GM06990 (cell line): ENCODE results near the gene ZNF438.
A peak's percentile ranks its signal among the peaks of the same experiment; 100 is the strongest.
"Not testable (repeated sequence)": the region's sequence is repeated elsewhere in the genome, so short reads cannot be mapped to it uniquely, and the experiment has no call there.

ENCODE experiments used
- DNase-seq: peaks from one replicate; pipeline ENCODE4 v3.0.0-alpha.2; 2011; ENCODE audit not compliant: insufficient read length; ENCODE audit errors: extremely low read depth
- H3K27me3 ChIP-seq: replicated peaks from 2 replicates; pipeline ENCODE4 v1.6.0; 2011; ENCODE audit warnings: low read length; ENCODE audit not compliant: control insufficient read depth, insufficient read depth
- H3K36me3 ChIP-seq: 2 replicates; pipeline ENCODE4 v1.5.1; 2011; ENCODE audit warnings: low read length; ENCODE audit not compliant: control insufficient read depth, insufficient read depth
- H3K4me3 ChIP-seq: replicated peaks from 2 replicates; pipeline ENCODE4 v1.5.1; 2011; ENCODE audit warnings: low read depth, mild to moderate bottlenecking, control low read depth, low read length
- CTCF ChIP-seq: IDR thresholded peaks from 2 replicates; pipeline ENCODE4 v1.5.1; 2011; ENCODE audit warnings: low read length, control low read depth, mild to moderate bottlenecking, inconsistent platforms; ENCODE audit not compliant: insufficient read depth, poor library complexity, severe bottlenecking

Gene ZNF438

DNA sequence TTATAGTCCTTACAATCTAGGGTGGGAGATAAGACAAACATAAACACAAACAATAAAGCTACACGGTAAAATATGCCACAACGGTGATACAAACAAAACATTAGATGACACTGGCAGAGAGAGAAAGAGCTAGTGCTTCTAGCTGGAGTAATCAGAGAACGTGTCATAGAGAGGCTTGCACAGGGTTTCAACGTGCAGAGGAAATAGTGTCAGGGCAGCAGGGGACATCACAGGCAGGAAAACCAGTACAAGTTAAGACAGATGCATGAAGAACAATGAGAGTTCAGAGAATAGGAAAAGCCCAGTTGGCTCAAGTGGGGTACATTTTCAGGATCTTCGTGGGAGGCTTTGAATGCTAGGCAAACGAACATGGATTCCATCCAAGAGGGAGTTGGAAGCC lies 91.4 kb downstream of the ZNF438 start:
- TF ChIP-seq CTCF: no peak
- DNase-seq: no peak

GRCh38 chr10:30939643-30940251 lies 91.9 kb downstream of the ZNF438 start:
- no peak overlapping the region for H3K4me3 ChIP-seq
- H3K36me3 ChIP-seq: no peaks in the 10 kb centered on the region
- no peak for DNase-seq
- TF ChIP-seq CTCF: no peak
- H3K27me3 ChIP-seq: no peaks in the 10 kb centered on the region

More for the DNA sequence above, 91.4 kb downstream of the ZNF438 start:
- no peak overlapping the region for H3K4me3 ChIP-seq
- no peaks in the 10 kb centered on the region for H3K27me3 ChIP-seq
- no peaks in the 10 kb centered on the region for H3K36me3 ChIP-seq

GRCh38 chr10:30935078-30935477 lies 96.6 kb downstream of the ZNF438 start:
- Histone ChIP-seq H3K4me3 (no peak overlapping the region), H3K36me3 (no peaks in the 10 kb centered on the region), H3K27me3 (no peaks in the 10 kb centered on the region)
- no peak for TF ChIP-seq CTCF
- DNase-seq: peak; percentile 33

DNA sequence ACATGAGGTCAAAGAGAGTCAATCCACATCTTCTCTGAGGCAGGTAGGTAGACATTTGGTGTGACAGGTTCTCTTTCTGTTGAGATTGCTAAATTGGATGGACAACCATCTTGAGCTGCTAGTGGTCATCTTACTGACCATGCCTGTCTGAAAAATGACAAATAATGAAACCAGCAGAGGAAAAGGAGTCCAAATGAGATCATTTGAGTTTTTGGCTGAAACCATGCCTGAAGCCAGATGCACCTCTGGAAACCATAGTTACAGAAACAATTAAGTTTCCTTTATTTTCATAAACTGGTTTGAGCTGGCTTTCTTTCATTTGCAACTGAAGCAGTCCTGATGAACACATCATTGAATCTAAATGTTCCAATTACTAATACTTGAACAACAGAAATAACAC lies 100.6 kb downstream of the ZNF438 start:
- H3K36me3 ChIP-seq: no peaks in the 10 kb centered on the region
- no peak for TF ChIP-seq CTCF
- H3K4me3 ChIP-seq: no peak overlapping the region

GRCh38 chr10:30929901-30930520 lies 101.7 kb downstream of the ZNF438 start:
- H3K4me3 ChIP-seq: no peak overlapping the region
- no peak for DNase-seq
- H3K27me3 ChIP-seq: no peaks in the 10 kb centered on the region
- H3K36me3 ChIP-seq: no peaks in the 10 kb centered on the region
- TF ChIP-seq CTCF: no peak

More for the DNA sequence above, 100.6 kb downstream of the ZNF438 start:
- peak; percentile 20 for DNase-seq
- no peaks in the 10 kb centered on the region for H3K27me3 ChIP-seq

- DNase-seq, H3K36me3 ChIP-seq, H3K27me3 ChIP-seq, H3K4me3 ChIP-seq: not testable (repeated sequence)
Measured at GRCh38 chr10:30929311-30929729, 102.3 kb downstream of the ZNF438 start.
